Measurements from ENCODE around the gene SLC24A3. TPM values are rescaled to one million over a fixed set of nuclear protein-coding genes. Genes with fewer than 3 reads are reported as not detected.
A peak's percentile ranks its signal among the peaks of the same experiment; 100 is the strongest.

SLC24A3 gene
- total RNA-seq, 1 donor from 2014 or later: 14.0 TPM

DNA sequence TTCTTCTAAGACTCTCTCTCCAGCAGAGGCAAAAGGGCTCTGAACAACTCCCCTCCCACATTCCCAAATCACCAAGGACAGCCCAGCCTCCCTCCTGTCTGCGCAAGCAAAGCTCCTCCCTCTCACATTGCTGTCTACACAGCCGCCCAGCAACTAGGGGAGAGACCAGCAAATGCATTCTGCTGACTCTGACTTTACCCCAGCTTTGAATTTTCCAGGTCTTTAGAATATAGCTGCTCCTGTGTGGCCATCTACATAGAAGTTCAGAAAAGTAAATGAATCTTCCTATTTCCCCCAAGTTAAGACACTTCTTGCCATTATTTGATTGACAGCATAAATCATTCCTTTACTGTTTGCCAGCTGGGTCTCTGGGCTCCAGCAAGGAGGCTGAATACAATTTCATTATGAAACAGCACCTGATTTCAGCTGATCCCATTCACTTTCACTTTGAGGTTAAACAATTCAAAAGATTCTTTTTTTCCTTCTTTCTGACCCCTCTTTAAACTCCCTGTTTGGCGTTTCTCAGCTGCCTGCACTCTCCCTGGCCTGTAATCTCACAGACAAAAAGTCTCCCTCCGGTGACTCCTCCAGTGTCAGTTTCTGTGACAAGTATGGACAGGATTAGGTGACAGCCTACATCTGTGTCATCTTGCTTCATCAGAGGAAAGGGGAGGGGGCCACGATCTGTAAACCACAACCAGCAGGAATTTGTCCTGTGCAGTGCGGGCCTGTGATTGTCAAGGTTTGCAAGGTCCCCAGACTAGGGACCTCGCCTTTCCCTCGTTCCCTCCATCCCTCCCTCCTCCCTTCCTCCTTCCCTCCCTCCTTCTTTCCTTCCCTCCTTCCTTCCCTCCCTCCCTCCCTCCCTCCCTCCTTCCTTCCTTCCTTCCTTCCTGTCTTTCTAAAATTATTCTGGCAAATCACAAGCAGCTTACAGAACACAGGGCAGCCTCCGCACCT lies 340.1 kb downstream of the SLC24A3 start:
- no peak overlapping the region for H3K27ac Mint-ChIP-seq
- peak; percentile 72 for DNase-seq (ENCODE audit: extremely low spot score, unreplicated experiment)
- peaks cover 4% of the 10 kb centered on the region for H3K36me3 Mint-ChIP-seq
- no peaks in the 10 kb centered on the region for H3K27me3 Mint-ChIP-seq
- peaks cover 13% of the 10 kb centered on the region for H3K4me1 Mint-ChIP-seq (ENCODE audit: unreplicated experiment)
- no peak overlapping the region for H3K4me3 Mint-ChIP-seq
- TF ChIP-seq, protein P1, sequence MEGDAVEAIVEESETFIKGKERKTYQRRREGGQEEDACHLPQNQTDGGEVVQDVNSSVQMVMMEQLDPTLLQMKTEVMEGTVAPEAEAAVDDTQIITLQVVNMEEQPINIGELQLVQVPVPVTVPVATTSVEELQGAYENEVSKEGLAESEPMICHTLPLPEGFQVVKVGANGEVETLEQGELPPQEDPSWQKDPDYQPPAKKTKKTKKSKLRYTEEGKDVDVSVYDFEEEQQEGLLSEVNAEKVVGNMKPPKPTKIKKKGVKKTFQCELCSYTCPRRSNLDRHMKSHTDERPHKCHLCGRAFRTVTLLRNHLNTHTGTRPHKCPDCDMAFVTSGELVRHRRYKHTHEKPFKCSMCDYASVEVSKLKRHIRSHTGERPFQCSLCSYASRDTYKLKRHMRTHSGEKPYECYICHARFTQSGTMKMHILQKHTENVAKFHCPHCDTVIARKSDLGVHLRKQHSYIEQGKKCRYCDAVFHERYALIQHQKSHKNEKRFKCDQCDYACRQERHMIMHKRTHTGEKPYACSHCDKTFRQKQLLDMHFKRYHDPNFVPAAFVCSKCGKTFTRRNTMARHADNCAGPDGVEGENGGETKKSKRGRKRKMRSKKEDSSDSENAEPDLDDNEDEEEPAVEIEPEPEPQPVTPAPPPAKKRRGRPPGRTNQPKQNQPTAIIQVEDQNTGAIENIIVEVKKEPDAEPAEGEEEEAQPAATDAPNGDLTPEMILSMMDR (conservative IDR thresholded peaks at IDR 0.05): no peak
- peaks cover 4% of the 10 kb centered on the region for H3K9me3 Mint-ChIP-seq

DNA sequence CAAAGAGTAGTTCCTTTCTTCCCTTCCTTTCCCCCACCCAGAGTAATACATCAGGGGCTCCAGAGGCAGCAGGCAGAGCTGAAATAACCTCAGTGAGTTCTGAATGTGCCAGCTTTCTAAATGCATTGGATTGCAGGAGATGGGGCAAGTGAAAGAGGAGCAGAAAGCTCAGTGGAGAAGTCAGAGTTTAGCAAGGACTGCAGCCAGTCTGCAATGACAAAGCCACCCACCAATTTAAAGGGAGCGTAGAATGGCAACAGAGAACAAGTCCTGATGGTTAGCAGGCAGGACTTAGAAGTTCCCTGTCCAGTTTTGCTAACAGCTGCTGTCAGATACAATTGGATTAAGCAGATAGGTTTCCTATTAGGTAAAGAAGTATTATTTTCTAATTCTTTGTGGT lies 342.2 kb downstream of the SLC24A3 start:
- H3K36me3 Mint-ChIP-seq: peaks cover 4% of the 10 kb centered on the region
- TF ChIP-seq, protein P1 (conservative IDR thresholded peaks at IDR 0.05): no peak
- H3K4me1 Mint-ChIP-seq (ENCODE audit: unreplicated experiment): peaks cover 12% of the 10 kb centered on the region
- no peak overlapping the region for H3K4me3 Mint-ChIP-seq
- no peaks in the 10 kb centered on the region for H3K27me3 Mint-ChIP-seq
- peaks cover 4% of the 10 kb centered on the region for H3K9me3 Mint-ChIP-seq
- H3K27ac Mint-ChIP-seq: no peak overlapping the region
- no peak for DNase-seq (ENCODE audit: extremely low spot score, unreplicated experiment)

DNA sequence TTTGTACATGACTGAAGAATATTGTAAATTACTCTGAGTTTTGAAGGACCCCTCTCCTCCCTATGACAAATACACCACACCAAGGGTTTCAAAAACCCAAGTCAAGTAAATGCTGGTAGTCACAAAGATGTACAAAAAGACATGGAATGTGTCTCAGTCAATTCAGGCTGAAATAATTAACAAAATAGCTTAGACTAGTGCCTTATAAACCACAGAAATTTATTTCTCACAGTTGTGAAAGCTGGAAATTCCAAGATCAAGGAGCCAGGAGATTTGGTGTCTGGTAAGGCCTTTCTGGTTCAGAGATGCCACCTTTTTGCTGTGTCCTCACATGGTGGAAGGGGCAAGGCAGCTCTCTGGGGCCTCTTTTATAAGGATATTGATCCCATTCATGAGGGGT lies 343.3 kb downstream of the SLC24A3 start:
- Mint-ChIP-seq H3K36me3 (no peaks in the 10 kb centered on the region), H3K4me1 (ENCODE audit: unreplicated experiment) (peaks cover 9% of the 10 kb centered on the region), H3K4me3 (no peak overlapping the region), H3K9me3 (no peaks in the 10 kb centered on the region), H3K27me3 (no peaks in the 10 kb centered on the region), H3K27ac (no peak overlapping the region)
- TF ChIP-seq, protein P1 (conservative IDR thresholded peaks at IDR 0.05): no peak
- no peak for DNase-seq (ENCODE audit: extremely low spot score, unreplicated experiment)

DNA sequence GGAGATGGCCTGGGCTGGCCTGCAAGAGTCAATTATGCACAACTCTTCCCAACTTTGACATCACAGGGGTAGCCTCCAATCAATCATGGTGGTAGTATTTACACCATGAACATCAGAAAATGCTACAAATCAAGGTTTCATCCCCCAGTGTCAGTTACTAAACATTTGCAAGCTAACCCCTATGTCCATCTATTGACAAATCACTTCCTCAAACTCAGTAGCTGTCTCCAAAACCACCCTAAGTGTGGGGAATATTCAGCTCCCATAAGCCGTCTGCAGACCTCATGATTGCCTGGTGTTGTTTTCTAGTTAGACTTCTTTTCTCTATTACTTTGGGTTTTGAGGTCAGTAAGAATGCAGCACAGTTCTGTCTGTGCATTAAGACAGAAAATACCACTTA lies 344.8 kb downstream of the SLC24A3 start:
- no peaks in the 10 kb centered on the region for H3K36me3 Mint-ChIP-seq
- H3K27ac Mint-ChIP-seq: no peak overlapping the region
- TF ChIP-seq, protein P1 (conservative IDR thresholded peaks at IDR 0.05): no peak
- H3K27me3 Mint-ChIP-seq: no peaks in the 10 kb centered on the region
- H3K4me3 Mint-ChIP-seq: no peak overlapping the region
- no peak for DNase-seq (ENCODE audit: extremely low spot score, unreplicated experiment)
- H3K4me1 Mint-ChIP-seq (ENCODE audit: unreplicated experiment): peaks cover 20% of the 10 kb centered on the region
- H3K9me3 Mint-ChIP-seq: no peaks in the 10 kb centered on the region

DNA sequence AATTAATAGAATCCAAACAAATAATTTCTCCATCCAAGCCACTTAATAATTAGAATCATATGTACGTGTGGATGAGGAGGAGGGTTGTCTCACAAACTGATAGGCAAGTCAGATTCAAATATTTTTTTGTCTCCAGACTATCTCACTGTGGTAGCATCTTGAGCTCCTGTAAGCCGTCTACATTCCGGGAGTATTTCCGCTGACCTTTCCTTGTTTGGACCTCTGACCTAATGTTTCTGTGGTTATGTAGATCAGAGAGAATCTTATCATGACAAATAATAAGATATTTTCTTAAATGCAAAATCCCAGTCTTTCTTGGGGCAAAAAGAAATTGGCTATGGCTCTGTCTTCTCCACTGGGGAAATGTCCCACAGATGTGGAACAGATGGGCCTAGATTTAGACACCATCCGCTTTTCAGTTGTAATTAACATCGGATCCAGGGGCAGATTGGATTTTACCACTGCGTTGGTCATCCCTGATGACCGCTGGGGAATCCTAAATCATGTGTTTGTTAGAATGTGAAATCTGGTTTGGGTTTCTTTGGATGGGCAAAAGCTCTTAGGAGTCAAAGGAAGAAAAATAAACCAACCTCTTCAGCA lies 348.5 kb downstream of the SLC24A3 start:
- Mint-ChIP-seq H3K27ac (no peak overlapping the region), H3K4me3 (no peak overlapping the region), H3K36me3 (no peaks in the 10 kb centered on the region), H3K9me3 (no peaks in the 10 kb centered on the region), H3K4me1 (ENCODE audit: unreplicated experiment) (peaks cover 20% of the 10 kb centered on the region), H3K27me3 (no peaks in the 10 kb centered on the region)
- TF ChIP-seq, protein P1 (conservative IDR thresholded peaks at IDR 0.05): no peak
- no peak for DNase-seq (ENCODE audit: extremely low spot score, unreplicated experiment)

Measured in type B pancreatic cell (in vitro differentiated cells).